ENCODE data around the gene CAMTA1.
A peak's percentile ranks its signal among the peaks of the same experiment; 100 is the strongest.

Gene CAMTA1

GRCh38 chr1:7808253-7808844, 1023.1 kb downstream of the CAMTA1 start:
- no peak for DNase-seq (ENCODE audit: low read depth, low spot score)
- no peak overlapping the region for H3K27ac ChIP-seq

DNA sequence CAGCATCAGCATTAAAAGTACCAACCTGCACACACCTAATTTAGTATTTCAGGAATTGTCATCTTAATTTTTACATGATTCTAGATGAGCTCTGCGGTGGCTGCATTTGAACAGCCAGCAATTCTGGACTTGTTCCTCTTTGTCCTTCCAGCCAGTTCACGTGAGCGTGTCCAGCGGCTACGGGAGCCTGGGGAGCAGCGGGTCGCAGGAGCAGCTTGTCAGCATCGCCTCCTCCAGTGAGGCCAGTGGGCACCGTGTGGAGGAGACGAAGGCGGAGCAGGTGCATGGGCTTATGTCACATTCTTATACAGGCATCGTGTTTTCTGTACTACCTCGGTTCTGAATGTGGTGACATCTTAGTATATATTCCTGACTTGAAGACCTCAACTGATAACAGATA, 1024.5 kb downstream of the CAMTA1 start:
- DNase-seq (ENCODE audit: low read depth, low spot score), result no peak
- no peak overlapping the region for H3K27ac ChIP-seq

- no peak overlapping the region for H3K27ac ChIP-seq
Observed at GRCh38 chr1:7810395-7810794, 1025.1 kb downstream of the CAMTA1 start.

GRCh38 chr1:7811476-7811875, 1026.2 kb downstream of the CAMTA1 start:
- no peak overlapping the region for H3K27ac ChIP-seq
- DNase-seq (ENCODE audit: low read depth, low spot score), result no peak

More at GRCh38 chr1:7810395-7810794, 1025.1 kb downstream of the CAMTA1 start:
- peak; percentile 74 for DNase-seq (ENCODE audit: low read depth, low spot score)

DNA sequence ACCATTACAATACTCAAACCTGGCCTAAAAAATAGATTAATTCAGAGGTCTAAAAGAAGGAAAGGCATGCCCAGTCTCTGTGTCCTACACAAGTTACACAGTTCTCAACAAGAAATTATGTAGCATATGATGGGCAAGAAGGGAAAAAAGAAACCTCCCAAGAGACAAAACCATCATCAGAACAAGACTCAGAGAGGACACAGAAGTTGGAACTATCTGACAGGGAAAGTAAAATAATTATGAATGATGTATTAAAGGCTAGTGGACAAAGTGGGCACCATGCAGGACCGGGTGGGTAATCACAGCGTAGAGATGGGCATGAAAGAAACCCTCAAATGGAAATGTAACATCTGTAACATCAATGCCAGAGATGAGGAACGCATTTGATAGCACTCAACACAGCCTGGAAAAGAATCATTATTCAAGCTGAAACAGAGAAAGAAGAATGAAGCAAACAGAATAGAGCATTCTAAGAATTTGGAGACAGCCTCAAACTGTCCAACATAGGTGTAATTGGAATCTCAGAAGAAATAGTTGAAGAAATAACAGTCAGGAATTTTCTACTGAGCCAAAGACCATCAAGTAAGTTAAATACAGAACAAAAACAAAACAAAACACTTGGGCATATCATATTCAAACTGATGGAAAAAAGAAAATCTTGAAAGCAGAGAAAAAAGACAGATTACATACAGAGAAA, 1028.6 kb downstream of the CAMTA1 start:
- no peak overlapping the region for H3K27ac ChIP-seq
- no peak for DNase-seq (ENCODE audit: low read depth, low spot score)
